Esophagus squamous epithelium (tissue), 4 donors: ENCODE results near the gene RASGEF1C.

Source experiments
- CTCF ChIP-seq, 6 experiments: fragments of 450-650 bp in 4 of 6; fragments of 200-600 bp in 2 of 6; sonication (generic) in 2 of 6; IDR thresholded peaks; one replicate each; pipeline ENCODE4 v1.5.1; 2016 to 2019; ENCODE audit warnings: antibody characterized with exemption in 6 of 6, mild to moderate bottlenecking in 4 of 6, moderate library complexity in 4 of 6
- POLR2A ChIP-seq, 4 donors: fragments of 450-650 bp; IDR thresholded peaks; one replicate each; pipeline ENCODE4 v1.6.1; 2017; ENCODE audit warnings: antibody characterized with exemption in 4 of 4, mild to moderate bottlenecking in 4 of 4, moderate library complexity in 3 of 4

GRCh38 chr5:180133971-180134508 lies 75.0 kb downstream of the RASGEF1C start:
- TF ChIP-seq CTCF (IDR thresholded peaks at IDR 0.05): no peak
- TF ChIP-seq POLR2A (IDR thresholded peaks at IDR 0.05): no peak
